GM12873 (cell line): ENCODE data around the gene KRT23.

Source experiments
- CTCF ChIP-seq: IDR thresholded peaks from 2 replicates; pipeline ENCODE4 v1.5.1; 2012; ENCODE audit warnings: low read depth, mild to moderate bottlenecking, moderate library complexity, low read length, control low read depth; ENCODE audit not compliant: insufficient read depth; ENCODE audit errors: missing control alignments

The KRT23 gene

GRCh38 chr17:40950176-40950575, 12.7 kb upstream of the KRT23 start:
- TF ChIP-seq CTCF: no peak

- no peak for TF ChIP-seq CTCF
Observed at GRCh38 chr17:40949418-40949817, 12.0 kb upstream of the KRT23 start.

GRCh38 chr17:40947929-40948328, 10.5 kb upstream of the KRT23 start:
- TF ChIP-seq CTCF: no peak

GRCh38 chr17:40945414-40945813, 8.0 kb upstream of the KRT23 start:
- TF ChIP-seq CTCF: no peak

GRCh38 chr17:40944531-40944930, 7.1 kb upstream of the KRT23 start:
- TF ChIP-seq CTCF: no peak

GRCh38 chr17:40942553-40942952, 5.1 kb upstream of the KRT23 start:
- TF ChIP-seq CTCF: no peak

- no peak for TF ChIP-seq CTCF
Observed at GRCh38 chr17:40940266-40940665, 2.8 kb upstream of the KRT23 start.
